Measurements from ENCODE around the gene ZRANB2. TPM values are rescaled to one million over a fixed set of nuclear protein-coding genes. Genes with fewer than 3 reads are reported as not detected.

ZRANB2 gene
- total and polyA plus RNA-seq, 9 of the 15 experiments (the other 6 are each of a cell fraction or from before 2014, with no cell fraction given): 80.8 to 264 (median 157) TPM

DNA sequence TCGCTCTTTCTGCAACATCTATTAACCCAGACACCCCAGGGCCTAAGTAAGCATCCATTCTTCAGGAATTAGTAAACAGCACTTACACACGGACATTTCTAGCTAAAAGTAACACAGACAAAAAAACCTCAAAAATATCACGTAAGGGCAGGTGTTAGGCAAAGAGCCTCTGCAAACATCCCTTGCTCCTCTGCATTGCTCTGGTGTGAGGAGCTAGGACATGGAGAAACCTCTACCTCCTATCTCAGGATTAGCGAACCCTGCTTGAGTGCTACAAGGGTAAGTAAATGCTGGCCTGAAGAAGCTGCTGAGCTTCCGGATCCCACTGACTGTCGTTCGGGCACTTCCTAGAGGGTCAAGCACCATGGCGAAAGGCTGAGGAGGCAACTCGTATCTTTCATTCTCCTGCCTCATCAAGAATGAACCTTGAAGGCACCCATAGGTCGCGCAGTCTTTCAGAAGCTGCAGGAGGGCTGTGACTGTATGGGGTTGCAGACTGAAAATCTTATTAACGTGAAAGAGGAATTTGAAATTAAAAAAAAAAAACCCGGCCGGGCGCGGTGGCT is 35.3 kb downstream of the ZRANB2 start (continued):
- TF ChIP-seq ZNF766 (CRISPR knock-in tag; conservative IDR thresholded peaks at IDR 0.05) (peak; percentile 93), ELF1 (tag; IDR thresholded peaks at IDR 0.05) (peak; percentile 38; the same call in 1 of the 2 replicates), SMARCB1 (IDR thresholded peaks at IDR 0.05; ENCODE audit: insufficient read length, low read depth) (no peak), SRF (CRISPR knock-in tag; IDR thresholded peaks at IDR 0.05) (no peak), TAF7 (tag; IDR thresholded peaks at IDR 0.05) (peak; percentile 16; the same call in 1 of the 2 replicates), RBBP5 (IDR thresholded peaks at IDR 0.05; ENCODE audit: borderline replicate concordance, insufficient read depth, low read length, poor library complexity, severe bottlenecking) (peak; percentile 45), ZNF444 (CRISPR knock-in tag; IDR thresholded peaks at IDR 0.05) (no peak), RBM39 (optimal IDR thresholded peaks at IDR 0.05; ENCODE audit: low read depth, low read length) (no peak), TOE1 (IDR thresholded peaks at IDR 0.05; ENCODE audit: borderline replicate concordance) (0 out of 2 replicates have a peak, but pooled peaks have one; percentile 18), TOE1 (CRISPR knock-in tag; IDR thresholded peaks at IDR 0.05; ENCODE audit: borderline replicate concordance, low read depth) (no peak), PHF8 (IDR thresholded peaks at IDR 0.05; ENCODE audit: borderline replicate concordance, low read length) (peak; percentile 16; the same call in 1 of the 2 replicates), PRMT5 (CRISPR knock-in tag; IDR thresholded peaks at IDR 0.05) (no peak)
- TF ChIP-seq, protein P1, sequence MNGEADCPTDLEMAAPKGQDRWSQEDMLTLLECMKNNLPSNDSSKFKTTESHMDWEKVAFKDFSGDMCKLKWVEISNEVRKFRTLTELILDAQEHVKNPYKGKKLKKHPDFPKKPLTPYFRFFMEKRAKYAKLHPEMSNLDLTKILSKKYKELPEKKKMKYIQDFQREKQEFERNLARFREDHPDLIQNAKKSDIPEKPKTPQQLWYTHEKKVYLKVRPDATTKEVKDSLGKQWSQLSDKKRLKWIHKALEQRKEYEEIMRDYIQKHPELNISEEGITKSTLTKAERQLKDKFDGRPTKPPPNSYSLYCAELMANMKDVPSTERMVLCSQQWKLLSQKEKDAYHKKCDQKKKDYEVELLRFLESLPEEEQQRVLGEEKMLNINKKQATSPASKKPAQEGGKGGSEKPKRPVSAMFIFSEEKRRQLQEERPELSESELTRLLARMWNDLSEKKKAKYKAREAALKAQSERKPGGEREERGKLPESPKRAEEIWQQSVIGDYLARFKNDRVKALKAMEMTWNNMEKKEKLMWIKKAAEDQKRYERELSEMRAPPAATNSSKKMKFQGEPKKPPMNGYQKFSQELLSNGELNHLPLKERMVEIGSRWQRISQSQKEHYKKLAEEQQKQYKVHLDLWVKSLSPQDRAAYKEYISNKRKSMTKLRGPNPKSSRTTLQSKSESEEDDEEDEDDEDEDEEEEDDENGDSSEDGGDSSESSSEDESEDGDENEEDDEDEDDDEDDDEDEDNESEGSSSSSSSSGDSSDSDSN (IDR thresholded peaks at IDR 0.05; ENCODE audit: borderline replicate concordance in 1 of 2, low read depth in 2 of 2, low read length in 2 of 2): peak in 1 of 2 experiments; percentile 58; a peak in 1 of 4 replicates
- TF ChIP-seq, protein P2, sequence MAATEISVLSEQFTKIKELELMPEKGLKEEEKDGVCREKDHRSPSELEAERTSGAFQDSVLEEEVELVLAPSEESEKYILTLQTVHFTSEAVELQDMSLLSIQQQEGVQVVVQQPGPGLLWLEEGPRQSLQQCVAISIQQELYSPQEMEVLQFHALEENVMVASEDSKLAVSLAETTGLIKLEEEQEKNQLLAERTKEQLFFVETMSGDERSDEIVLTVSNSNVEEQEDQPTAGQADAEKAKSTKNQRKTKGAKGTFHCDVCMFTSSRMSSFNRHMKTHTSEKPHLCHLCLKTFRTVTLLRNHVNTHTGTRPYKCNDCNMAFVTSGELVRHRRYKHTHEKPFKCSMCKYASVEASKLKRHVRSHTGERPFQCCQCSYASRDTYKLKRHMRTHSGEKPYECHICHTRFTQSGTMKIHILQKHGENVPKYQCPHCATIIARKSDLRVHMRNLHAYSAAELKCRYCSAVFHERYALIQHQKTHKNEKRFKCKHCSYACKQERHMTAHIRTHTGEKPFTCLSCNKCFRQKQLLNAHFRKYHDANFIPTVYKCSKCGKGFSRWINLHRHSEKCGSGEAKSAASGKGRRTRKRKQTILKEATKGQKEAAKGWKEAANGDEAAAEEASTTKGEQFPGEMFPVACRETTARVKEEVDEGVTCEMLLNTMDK (IDR thresholded peaks at IDR 0.05; ENCODE audit: borderline replicate concordance, insufficient read depth, low read depth, low read length, poor library complexity, severe bottlenecking): no peak

Measured in K562 (cell line).